ENCODE results near the gene TAS1R3.

TAS1R3 gene

GRCh38 chr1:1327291-1327690, 3.8 kb upstream of the TAS1R3 start:
- DNase-seq (ENCODE audit: low read depth in 2 of 2): no peak
- no peak for TF ChIP-seq CTCF (IDR thresholded peaks at IDR 0.05; ENCODE audit: low read depth, low read length)
- H3K4me3 ChIP-seq (replicated peaks in 1 of 2; ENCODE audit: low read depth in 2 of 2, low read length in 2 of 2): no peak overlapping the region

GRCh38 chr1:1328254-1328653, 2.8 kb upstream of the TAS1R3 start:
- no peak overlapping the region for H3K4me3 ChIP-seq (replicated peaks in 1 of 2; ENCODE audit: low read depth in 2 of 2, low read length in 2 of 2)
- TF ChIP-seq CTCF (IDR thresholded peaks at IDR 0.05; ENCODE audit: low read depth, low read length): no peak
- no peak for DNase-seq (ENCODE audit: low read depth in 2 of 2)

GRCh38 chr1:1329304-1330210, 1.5 kb upstream of the TAS1R3 start:
- no peak for TF ChIP-seq CTCF (IDR thresholded peaks at IDR 0.05; ENCODE audit: low read depth, low read length)
- no peak for DNase-seq (ENCODE audit: low read depth in 2 of 2)
- H3K4me3 ChIP-seq (replicated peaks in 1 of 2; ENCODE audit: low read depth in 2 of 2, low read length in 2 of 2): no peak overlapping the region

GRCh38 chr1:1330366-1331067, 563 bp upstream of the TAS1R3 start:
- no peak for DNase-seq (ENCODE audit: low read depth in 2 of 2)
- no peak for TF ChIP-seq CTCF (IDR thresholded peaks at IDR 0.05; ENCODE audit: low read depth, low read length)
- H3K4me3 ChIP-seq (replicated peaks in 1 of 2; ENCODE audit: low read depth in 2 of 2, low read length in 2 of 2): no peak overlapping the region

- no peak for TF ChIP-seq CTCF (IDR thresholded peaks at IDR 0.05; ENCODE audit: low read depth, low read length)
- no peak overlapping the region for H3K4me3 ChIP-seq (replicated peaks in 1 of 2; ENCODE audit: low read depth in 2 of 2, low read length in 2 of 2)
- no peak for DNase-seq (ENCODE audit: low read depth in 2 of 2)
These were observed 1.1 kb downstream of the TAS1R3 start for GRCh38 chr1:1332031-1332755.

- TF ChIP-seq CTCF (IDR thresholded peaks at IDR 0.05; ENCODE audit: low read depth, low read length): no peak
- no peak for DNase-seq (ENCODE audit: low read depth in 2 of 2)
- H3K4me3 ChIP-seq (replicated peaks in 1 of 2; ENCODE audit: low read depth in 2 of 2, low read length in 2 of 2): no peak overlapping the region
These were observed 1.8 kb downstream of the TAS1R3 start for GRCh38 chr1:1332774-1333480.
